Measurements from ENCODE around the gene MXD4.

The MXD4 gene

GRCh38 chr4:2261853-2262144 is at the start of gene MXD4:
MXD4 (minus strand) TSS chr4:2262109; CDS start chr4:2261980, 129 bp downstream.
- DNase-seq: no peak

- no peak for DNase-seq
Measured at GRCh38 chr4:2306773-2307410, 45.0 kb upstream of the MXD4 start.

DNA sequence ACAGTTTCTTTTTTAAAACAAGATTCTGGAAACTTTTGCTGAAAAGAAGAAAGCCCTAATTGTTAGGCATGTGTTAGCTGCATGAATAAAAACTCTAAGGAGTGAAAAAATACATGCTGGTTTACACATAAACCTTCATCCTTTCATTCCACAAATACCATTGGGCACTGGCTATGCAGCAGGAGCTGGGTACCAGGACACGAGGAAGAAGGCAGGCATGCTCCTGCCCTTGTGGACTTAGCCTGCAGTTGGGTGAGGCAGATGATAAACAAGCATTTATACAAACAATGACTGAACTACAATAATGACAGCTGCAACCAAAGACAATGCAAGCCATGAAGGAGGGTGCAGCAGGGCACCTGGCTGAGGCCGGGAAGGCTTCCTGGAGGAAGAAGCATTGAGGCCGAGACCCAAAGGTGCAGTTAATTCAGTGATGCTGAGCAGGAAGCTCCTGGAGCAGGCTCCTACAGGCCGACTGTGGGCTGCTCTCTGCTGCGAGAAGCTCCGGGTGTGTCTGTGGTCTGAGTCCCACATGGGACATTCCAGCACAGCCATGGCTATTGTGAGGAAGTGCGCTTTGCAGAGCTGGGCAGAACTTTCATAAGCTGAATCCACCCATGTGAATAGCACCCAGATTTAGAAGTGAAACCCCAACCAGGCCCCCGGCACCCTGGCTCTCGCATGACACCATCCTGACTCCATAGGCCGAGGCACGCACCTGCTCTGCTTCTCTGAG is 44.0 kb upstream of the MXD4 start:
- no peak for DNase-seq

GRCh38 chr4:2304877-2305561 is 43.1 kb upstream of the MXD4 start:
- no peak for DNase-seq

DNA sequence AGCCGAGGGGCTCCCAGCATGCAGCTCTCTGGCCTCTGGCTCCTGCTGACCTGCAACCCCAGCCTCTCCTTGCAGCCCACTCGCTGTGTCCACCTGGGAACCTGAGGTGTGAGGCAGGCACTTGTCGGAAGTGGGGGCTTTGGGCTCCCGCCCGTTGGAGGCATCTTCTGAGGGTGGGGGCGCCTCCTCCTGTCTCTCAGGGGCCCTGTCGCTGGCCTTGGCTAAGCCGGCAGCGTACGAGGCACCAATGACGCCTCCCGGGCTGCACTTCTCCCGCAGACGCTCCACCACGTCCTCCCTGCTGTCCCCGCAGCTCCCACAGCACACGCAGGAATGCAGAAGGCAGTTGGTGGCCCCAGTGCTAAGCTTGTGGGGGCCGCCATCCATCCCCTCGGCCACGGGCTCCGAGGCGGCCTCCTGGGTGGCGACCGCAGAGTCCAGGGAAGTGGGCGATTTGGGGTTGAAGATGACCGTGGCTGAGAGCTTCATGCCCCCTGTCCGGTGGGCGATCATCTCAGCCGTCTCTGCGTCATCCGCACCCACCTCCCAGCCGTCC is 42.5 kb upstream of the MXD4 start:
- no peak for DNase-seq

DNA sequence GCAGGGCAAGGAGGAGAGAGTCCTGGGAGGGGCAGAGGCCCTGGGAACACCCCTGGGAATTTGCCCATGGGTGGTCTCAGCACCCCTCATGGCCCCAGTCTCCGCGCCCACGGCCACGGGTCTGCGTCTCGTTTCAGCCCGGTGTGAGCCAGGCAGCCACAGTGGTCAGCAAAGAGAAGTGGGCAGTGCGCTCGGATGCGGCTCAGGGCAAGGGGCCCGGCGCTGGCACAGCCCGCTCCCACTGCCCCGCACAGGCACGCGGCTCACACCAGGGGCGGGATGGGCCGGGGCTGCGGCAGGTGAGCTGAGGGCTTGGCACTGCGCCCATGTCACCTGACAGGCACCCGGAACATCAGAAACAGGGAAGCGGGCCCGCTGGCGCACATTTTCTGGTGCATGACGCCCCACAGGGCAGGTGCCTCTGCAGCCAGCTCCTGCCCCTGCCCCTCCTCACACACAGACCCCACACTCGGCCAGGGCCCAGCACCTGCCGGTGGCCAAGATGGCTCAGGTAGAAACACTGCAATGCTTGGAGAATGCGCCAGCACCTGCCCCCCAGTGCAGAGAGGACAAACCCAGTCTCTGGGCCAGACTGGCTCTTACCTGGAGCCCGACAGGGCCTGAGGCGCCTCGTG is 41.9 kb upstream of the MXD4 start:
- DNase-seq: no peak

DNA sequence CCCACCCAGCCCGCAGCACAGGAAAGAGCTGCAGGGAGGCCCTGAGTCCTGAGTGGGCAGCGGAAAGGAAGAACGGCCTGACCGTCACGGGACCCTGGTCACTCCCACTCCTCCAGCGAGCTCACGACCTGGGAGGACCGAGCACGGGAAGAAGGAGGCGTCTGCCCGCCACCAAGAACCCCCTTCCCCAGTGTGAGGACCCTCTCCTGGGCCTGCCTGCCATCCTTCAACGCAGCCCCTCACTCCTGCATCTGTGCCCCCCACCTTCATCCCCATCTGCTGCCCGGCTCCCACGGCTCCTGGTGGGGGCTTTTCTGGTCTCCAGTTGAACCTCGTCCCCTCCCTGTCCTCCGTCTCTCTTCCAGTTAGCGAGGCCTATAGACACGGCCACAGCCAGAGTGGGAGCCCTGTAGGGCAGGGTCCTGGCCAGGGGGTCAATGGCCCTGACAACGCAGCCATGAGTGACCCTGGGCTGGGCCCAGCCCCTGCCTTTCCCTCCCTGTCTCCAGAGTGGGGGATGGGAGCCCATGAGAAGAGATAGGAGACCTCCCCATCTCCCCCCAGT is 41.3 kb upstream of the MXD4 start:
- no peak for DNase-seq

- DNase-seq: no peak
Measured at GRCh38 chr4:2302387-2303119, 40.6 kb upstream of the MXD4 start.

DNA sequence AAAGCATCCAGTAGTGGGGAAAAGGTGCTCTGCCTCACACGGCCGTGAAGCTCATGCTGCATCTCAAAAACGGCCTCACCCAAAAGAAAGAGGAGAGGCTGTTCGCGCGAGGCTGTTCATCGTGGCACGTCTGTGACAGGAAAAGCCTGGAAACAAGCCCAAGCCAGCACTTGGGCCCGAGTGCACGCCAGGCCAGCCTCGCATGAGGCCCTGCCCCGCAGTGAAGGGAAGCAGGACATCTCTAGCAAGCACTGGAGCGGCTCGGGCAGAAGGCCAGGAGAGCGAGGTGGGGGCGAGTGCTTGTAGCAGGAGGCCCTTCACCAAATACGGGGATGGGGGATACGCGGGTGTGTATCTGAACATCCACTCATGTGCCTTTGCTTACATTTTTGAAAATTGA is 39.9 kb upstream of the MXD4 start:
- DNase-seq: no peak

DNA sequence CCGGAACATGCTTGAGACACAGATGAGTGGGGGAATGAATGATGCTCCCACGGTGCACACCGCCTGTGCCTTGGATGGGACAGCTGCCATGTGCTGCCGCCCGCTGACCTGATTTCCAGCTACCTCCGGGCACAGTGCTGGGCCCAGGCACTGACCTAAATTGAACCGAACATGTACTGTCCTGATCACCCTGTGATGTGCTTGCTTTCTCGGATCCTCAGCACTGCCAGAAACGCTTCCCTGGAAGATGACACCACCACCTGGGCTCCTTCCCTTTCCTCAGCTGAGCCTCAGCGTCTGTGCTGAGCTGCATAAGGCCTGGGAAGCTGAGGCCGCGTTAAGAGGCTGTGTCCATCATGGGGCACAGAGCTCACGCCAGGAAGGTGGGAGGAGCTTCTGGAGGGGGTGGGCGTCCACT is 39.3 kb upstream of the MXD4 start:
- no peak for DNase-seq

GRCh38 chr4:2300431-2301224 is 38.7 kb upstream of the MXD4 start:
- DNase-seq: no peak

DNA sequence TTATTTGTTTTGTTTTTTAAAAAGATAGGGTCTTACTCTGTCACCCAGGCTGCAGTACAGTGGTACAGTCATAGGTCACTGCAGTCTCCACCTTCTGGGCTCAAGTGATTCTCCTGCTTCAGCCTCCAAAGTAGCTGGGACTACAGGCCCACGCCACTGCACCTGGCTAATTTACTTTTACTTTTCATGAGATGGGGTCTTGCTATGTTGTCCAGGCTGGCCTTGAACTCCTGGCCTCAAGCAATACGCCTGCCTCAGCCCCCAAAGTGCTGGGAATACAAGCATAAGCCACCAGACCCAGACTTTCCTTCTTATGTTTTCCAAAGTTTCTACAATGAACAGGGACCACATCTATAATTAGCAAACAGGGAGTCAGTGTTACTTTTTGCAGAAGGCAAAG is 37.9 kb upstream of the MXD4 start:
- no peak for DNase-seq

- DNase-seq: no peak
Measured at GRCh38 chr4:2298532-2298991, 36.7 kb upstream of the MXD4 start.

GRCh38 chr4:2297606-2298531 is 36.0 kb upstream of the MXD4 start:
- no peak for DNase-seq

GRCh38 chr4:2296631-2297601 is 35.0 kb upstream of the MXD4 start:
- no peak for DNase-seq

GRCh38 chr4:2295900-2296442 is 34.1 kb upstream of the MXD4 start:
- no peak for DNase-seq

DNA sequence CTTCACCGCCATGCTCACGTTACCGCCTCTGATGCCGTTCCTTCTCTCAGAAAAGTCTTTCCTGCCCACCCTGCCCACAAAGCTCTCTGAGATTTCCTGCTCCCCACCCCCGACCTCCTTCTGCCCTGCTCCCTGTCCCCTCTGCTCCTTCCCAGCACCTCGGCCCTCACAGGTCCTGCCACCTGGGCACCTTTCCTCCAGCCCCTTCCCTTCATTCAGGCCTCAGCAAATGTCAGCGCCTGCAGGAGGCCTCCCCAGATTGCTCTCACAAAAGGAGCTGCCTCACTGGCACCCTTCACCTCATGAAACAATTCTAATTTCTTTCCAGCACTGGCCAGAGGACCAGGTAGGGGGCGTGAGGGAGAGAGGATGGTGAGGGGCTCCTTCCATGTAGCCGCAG is 33.6 kb upstream of the MXD4 start:
- DNase-seq: no peak

DNA sequence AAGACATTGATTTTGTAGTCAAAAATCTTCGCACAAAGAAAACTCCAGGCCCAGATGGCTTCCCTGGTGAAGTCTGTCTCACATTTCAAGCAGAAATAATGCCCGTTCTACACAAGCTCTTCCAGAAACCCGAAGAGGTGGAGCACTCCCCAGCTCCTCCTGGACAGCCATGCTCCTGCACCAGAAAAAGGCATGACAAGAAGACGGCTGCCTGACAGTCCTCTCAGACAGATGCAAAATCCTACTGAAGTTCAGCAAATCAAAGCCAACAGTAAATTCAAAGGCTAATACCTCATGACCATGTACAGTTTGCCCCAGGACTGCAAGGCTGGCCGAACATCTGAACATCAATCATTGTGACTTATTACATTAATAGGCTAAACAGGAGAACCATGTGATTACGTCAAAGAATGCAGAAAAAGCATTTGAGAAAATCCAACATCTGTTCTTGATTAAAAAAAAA is 30.8 kb upstream of the MXD4 start:
- no peak for DNase-seq
